CD4-positive, alpha-beta T cell (primary cell): ENCODE measurements around the gene PAGE2B. TPM values are rescaled to one million over a fixed set of nuclear protein-coding genes. Genes with fewer than 3 reads are reported as not detected.
"Not testable (repeated sequence)": the region's sequence is repeated elsewhere in the genome, so short reads cannot be mapped to it uniquely, and the experiment has no call there.

Experiments
- ATAC-seq: fragments of 200-7000 bp; cut with Tn5 transposase; one replicate; pipeline ENCODE4 v1.10.0; 2022; ENCODE audit warnings: mild to moderate bottlenecking; ENCODE audit not compliant: poor library complexity
- CTCF ChIA-PET: fragments of 350-600 bp; sonication (Branson Sonifier 250); formaldehyde crosslinking; loops from one replicate; lab custom pipeline; 2021; ENCODE audit warnings: antibody characterized with exemption, inconsistent platforms; lab: Charles Lee
- POLR2A ChIA-PET: fragments of 350-600 bp; sonication (Branson Sonifier 250); formaldehyde crosslinking; loops from one replicate; lab custom pipeline; 2021; ENCODE audit warnings: antibody characterized with exemption, inconsistent platforms; lab: Charles Lee
- DNase-seq, 14 experiments: peaks; one replicate each; pipeline ENCODE4 v3.0.0-alpha.2; 2013 to 2020; ENCODE audit warnings: mixed read lengths in 2 of 14
- H3K27ac ChIP-seq, 2 donors: one replicate each; pipeline versions ENCODE4 v1.5.1 to v1.7.0; 2013; ENCODE audit warnings: low read length in 2 of 2, low read depth in 1 of 2, mild to moderate bottlenecking in 1 of 2
- H3K27me3 ChIP-seq, 2 experiments: 1 replicate in 1 of 2; 2 replicates in 1 of 2; pipeline versions ENCODE4 v1.6.1 to v1.7.0; 2013; ENCODE audit warnings: low read length in 2 of 2, control low read depth in 1 of 2, mild to moderate bottlenecking in 1 of 2, moderate library complexity in 1 of 2; ENCODE audit not compliant: insufficient read depth in 2 of 2, control insufficient read depth in 1 of 2
- H3K36me3 ChIP-seq: one replicate; pipeline ENCODE4 v1.6.1; 2013; ENCODE audit warnings: low read length, control low read depth; ENCODE audit not compliant: insufficient read depth
- H3K4me1 ChIP-seq: one replicate; pipeline ENCODE4 v1.6.1; 2013; ENCODE audit warnings: low read length, control low read depth; ENCODE audit not compliant: insufficient read depth
- H3K4me3 ChIP-seq: one replicate; pipeline ENCODE4 v1.5.1; 2013; ENCODE audit warnings: mild to moderate bottlenecking, low read length, moderate library complexity
- H3K9me3 ChIP-seq, 2 experiments: 1 replicate in 1 of 2; 2 replicates in 1 of 2; pipeline versions ENCODE4 v1.6.1 to v1.7.0; 2013; ENCODE audit warnings: low read length in 2 of 2, mild to moderate bottlenecking in 2 of 2, control low read depth in 1 of 2, moderate library complexity in 1 of 2; ENCODE audit not compliant: control insufficient read depth in 1 of 2, insufficient read depth in 1 of 2
- H3K27ac Mint-ChIP-seq: one replicate; pipeline ENCODE4 v1.8.0; 2020; ENCODE audit warnings: mixed read lengths
- H3K27me3 Mint-ChIP-seq: one replicate; pipeline ENCODE4 v1.8.0; 2021; ENCODE audit warnings: mixed read lengths
- H3K36me3 Mint-ChIP-seq: one replicate; pipeline ENCODE4 v1.8.0; 2021; ENCODE audit warnings: low read depth, mixed read lengths
- H3K4me1 Mint-ChIP-seq: one replicate; pipeline ENCODE4 v1.8.0; 2021; ENCODE audit warnings: low read depth, mixed read lengths
- H3K4me3 Mint-ChIP-seq: one replicate; pipeline ENCODE4 v1.8.0; 2020; ENCODE audit warnings: mild to moderate bottlenecking, mixed read lengths
- H3K9me3 Mint-ChIP-seq: one replicate; pipeline ENCODE4 v1.8.0; 2020; ENCODE audit warnings: mixed read lengths
- CTCF ChIP-seq: fragments of 200-600 bp; IDR thresholded peaks from one replicate; pipeline ENCODE4 v1.8.0; 2022; ENCODE audit warnings: antibody characterized with exemption, mild to moderate bottlenecking
- intact Hi-C, 2 experiments: fragments of 100-400 bp; cut with DNase I in 1 of 2; cut with micrococcal nuclease in 1 of 2; formaldehyde crosslinking; loops; one replicate each; pipeline versions ENCODE4 v1.15.1 to v1.9.0; 2023 to 2025; cut with DNase I, micrococcal nuclease
- total RNA-seq, 174 experiments: library from RNA in 2 of 174; stranded (reverse) in 2 of 174; gene quantifications; one replicate each; pipeline ENCODE4 v1.2.3 and lab custom pipeline; 2021 to 2026

The PAGE2B gene
- total RNA-seq, 2 experiments from 2014 or later: 0.99 to 1.0 TPM

GRCh38 chrX:55109306-55109705 is 34.5 kb downstream of the PAGE2B start:
- no peaks in the 10 kb centered on the region for H3K4me1 ChIP-seq
- ATAC-seq (no peak), DNase-seq (no peak)
- Mint-ChIP-seq H3K9me3 (no peaks in the 10 kb centered on the region), H3K36me3 (no peaks in the 10 kb centered on the region), H3K27ac (no peak overlapping the region), H3K4me1 (no peaks in the 10 kb centered on the region), H3K27me3 (no peaks in the 10 kb centered on the region), H3K4me3 (no peak overlapping the region)
- ChIA-PET POLR2A (no interaction called here), CTCF (no interaction called here)
- no peaks in the 10 kb centered on the region for H3K36me3 ChIP-seq
- H3K27me3 ChIP-seq: no peaks in the 10 kb centered on the region
- TF ChIP-seq CTCF: no peak
- no peak overlapping the region for H3K4me3 ChIP-seq
- H3K27ac ChIP-seq: no peak overlapping the region
- no peaks in the 10 kb centered on the region for H3K9me3 ChIP-seq
- intact Hi-C loops: no loop called here

- Histone ChIP-seq H3K4me3 (no peak overlapping the region), H3K4me1 (no peaks in the 10 kb centered on the region), H3K27me3 (peaks cover 0 to 5% of the 10 kb centered on the region in 2 experiments), H3K36me3 (no peaks in the 10 kb centered on the region), H3K27ac (no peak overlapping the region), H3K9me3 (no peaks in the 10 kb centered on the region)
- no peak overlapping the region for H3K4me3 Mint-ChIP-seq
- H3K36me3 Mint-ChIP-seq: no peaks in the 10 kb centered on the region
- intact Hi-C loops: no loop called here
- DNase-seq (no peak), ATAC-seq (no peak)
- no peak for TF ChIP-seq CTCF
- ChIA-PET CTCF (no interaction called here), POLR2A (no interaction called here)
- no peaks in the 10 kb centered on the region for H3K9me3 Mint-ChIP-seq
- no peaks in the 10 kb centered on the region for H3K27me3 Mint-ChIP-seq
- H3K27ac Mint-ChIP-seq: no peak overlapping the region
- no peaks in the 10 kb centered on the region for H3K4me1 Mint-ChIP-seq
Observed at GRCh38 chrX:55111578-55112254, 36.9 kb downstream of the PAGE2B start.

GRCh38 chrX:55116589-55116988 is 41.8 kb downstream of the PAGE2B start:
- ATAC-seq, H3K27me3 ChIP-seq, H3K27ac ChIP-seq, H3K27me3 Mint-ChIP-seq, H3K9me3 ChIP-seq, H3K36me3 Mint-ChIP-seq, DNase-seq, intact Hi-C loops, H3K36me3 ChIP-seq, POLR2A ChIA-PET, H3K4me3 ChIP-seq, CTCF ChIA-PET, H3K27ac Mint-ChIP-seq, H3K4me3 Mint-ChIP-seq, H3K9me3 Mint-ChIP-seq: not testable (repeated sequence)
- peaks cover 12% of the 10 kb centered on the region for H3K4me1 ChIP-seq
- peaks cover 21% of the 10 kb centered on the region for H3K4me1 Mint-ChIP-seq

DNA sequence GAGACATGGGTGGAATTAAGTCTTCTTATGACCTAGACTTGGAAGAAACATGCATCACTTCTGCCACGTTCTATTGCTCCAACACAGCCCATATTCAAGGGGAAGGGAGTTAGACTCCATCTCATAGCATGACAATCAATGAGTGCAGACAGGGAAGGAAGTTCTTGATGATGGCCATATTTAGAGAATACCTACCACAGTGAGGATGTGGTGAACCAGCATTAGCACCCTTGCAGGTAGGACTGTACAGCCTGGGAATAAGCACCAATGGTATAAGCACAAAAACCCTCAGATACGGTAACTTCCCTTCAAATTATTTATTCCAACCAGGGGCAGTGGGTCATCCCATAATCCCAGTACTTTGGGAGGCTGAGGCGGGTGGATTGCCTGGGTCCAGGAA is 43.7 kb downstream of the PAGE2B start:
- DNase-seq (peak in 4 of 14 experiments; percentile 4 to 63 (median 12)), ATAC-seq (peak; percentile 62)
- TF ChIP-seq CTCF: no peak
- Mint-ChIP-seq H3K27me3 (no peaks in the 10 kb centered on the region), H3K36me3 (no peaks in the 10 kb centered on the region), H3K9me3 (no peaks in the 10 kb centered on the region), H3K4me1 (peaks cover 21% of the 10 kb centered on the region), H3K27ac (no peak overlapping the region), H3K4me3 (peak overlapping the region; percentile 25)
- Histone ChIP-seq H3K9me3 (no peaks in the 10 kb centered on the region), H3K36me3 (no peaks in the 10 kb centered on the region), H3K4me3 (no peak overlapping the region), H3K27me3 (peaks cover 0 to 5% of the 10 kb centered on the region in 2 experiments), H3K4me1 (peaks cover 12% of the 10 kb centered on the region), H3K27ac (no peak overlapping the region)
- ChIA-PET CTCF (no interaction called here), POLR2A (no interaction called here)
- intact Hi-C loops: no loop called here
